ENCODE data around the gene MAEL. TPM values are rescaled to one million over a fixed set of nuclear protein-coding genes. Genes with fewer than 3 reads are reported as not detected.

The MAEL gene
- total and polyA plus RNA-seq, 2 of the 8 experiments (the other 6 are each of a cell fraction or from before 2014, with no cell fraction given) = 0.03 TPM; not detected in 1

DNA sequence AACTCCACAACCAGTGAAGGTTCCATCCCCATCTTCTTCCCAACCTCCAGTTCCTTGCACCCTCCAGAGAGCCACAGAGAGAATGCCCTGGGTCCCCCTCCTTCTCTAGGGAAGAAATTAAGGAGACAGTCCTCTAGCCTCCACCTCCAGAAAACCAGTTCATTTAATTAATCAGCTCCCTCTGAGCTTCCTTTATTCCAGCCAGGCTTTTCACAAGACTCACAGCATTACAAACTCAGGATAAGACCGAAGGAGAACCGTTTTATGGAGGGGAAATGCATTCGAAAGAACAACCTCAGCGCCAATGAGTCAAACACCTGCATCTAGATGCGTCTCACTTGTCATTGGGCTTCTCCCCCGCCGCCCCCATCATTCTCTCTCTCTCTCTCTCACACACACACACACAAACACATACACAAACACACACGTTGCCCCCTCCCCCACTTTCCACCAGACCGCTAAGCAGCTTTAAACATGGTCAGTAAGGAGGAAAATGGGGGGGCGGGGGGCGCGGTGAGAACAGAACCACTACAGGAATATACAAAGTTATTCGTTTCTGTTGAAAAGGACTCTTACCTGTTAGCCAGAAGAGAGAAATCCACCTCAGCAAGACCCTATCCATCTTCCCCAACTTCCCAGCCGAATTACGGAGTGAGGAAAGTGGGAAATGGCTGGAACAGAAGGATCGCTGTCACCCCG lies 14.3 kb upstream of the MAEL start:
- H3K9ac ChIP-seq (replicated peaks in 1 of 4; ENCODE audit: extremely low read depth in 1 of 4, low read depth in 3 of 4, low read length in 3 of 4) = no peak overlapping the region

More for the DNA sequence above, 14.3 kb upstream of the MAEL start:
- WGBS, 2 experiments (ENCODE audit: extremely low coverage in 1 of 2, insufficient coverage in 1 of 2, insufficient read length in 1 of 2, insufficient replicate concordance in 2 of 2, low coverage in 1 of 2, low lambda C conversion rate in 2 of 2, missing lambda C conversion rate in 1 of 2) = 2% methylated on average over 14 of the region's 17 CpGs; no CpG with 5 or more reads in 1 of the 2 experiments
- Histone ChIP-seq H4K8ac (ENCODE audit: extremely low read depth, insufficient read depth, low read length) (no peak overlapping the region), H3K79me1 (ENCODE audit: low read depth, low read length) (no peaks in the 10 kb centered on the region), H3K9me3 (ENCODE audit: insufficient read depth in 2 of 2, low read depth in 1 of 2, low read length in 1 of 2) (no peaks in the 10 kb centered on the region), H3K23ac (ENCODE audit: insufficient read length) (no peak overlapping the region), H3K4ac (replicated peaks; ENCODE audit: insufficient read length, low read depth, low read length) (no peak overlapping the region), H3K18ac (ENCODE audit: extremely low read depth, low read length) (no peak overlapping the region), H3K56ac (replicated peaks; ENCODE audit: insufficient read length, low read depth, low read length) (no peak overlapping the region), H2AK5ac (ENCODE audit: low read depth, low read length) (no peak overlapping the region), H3K27me3 (replicated peaks in 1 of 4; ENCODE audit: control insufficient read depth in 3 of 4, extremely low read depth in 1 of 4, insufficient read depth in 3 of 4, low read length in 3 of 4) (peaks cover 24 to 44% (median 39%) of the 10 kb centered on the region in 4 experiments), H4K91ac (replicated peaks; ENCODE audit: insufficient read length, low read length) (no peak overlapping the region), H2BK12ac (ENCODE audit: low read depth, low read length) (no peak overlapping the region), H3K23me2 (ENCODE audit: low read depth, low read length) (peaks cover 8% of the 10 kb centered on the region; the same call in 1 of the 2 replicates), H3K14ac (ENCODE audit: insufficient read length) (no peak overlapping the region), H2BK5ac (ENCODE audit: low read depth, low read length) (no peak overlapping the region), H3K27ac (ENCODE audit: low read depth, low read length) (no peak overlapping the region), H3K36me3 (ENCODE audit: control insufficient read depth in 2 of 4, insufficient read depth in 4 of 4, low read length in 3 of 4) (no peaks in the 10 kb centered on the region), H2BK120ac (replicated peaks; ENCODE audit: low read depth, low read length) (no peak overlapping the region), H3K79me2 (ENCODE audit: control insufficient read depth in 1 of 2, insufficient read depth in 2 of 2, low read length in 2 of 2) (no peaks in the 10 kb centered on the region), H4K20me1 (replicated peaks in 1 of 2; ENCODE audit: control insufficient read depth in 1 of 2, insufficient read depth in 2 of 2, low read length in 2 of 2) (peaks cover 2% of the 10 kb centered on the region in 2 experiments), H3K4me1 (replicated peaks in 1 of 4; ENCODE audit: control insufficient read depth in 3 of 4, insufficient read depth in 4 of 4, low read length in 3 of 4) (peaks cover 0 to 11% (median under 1%) of the 10 kb centered on the region in 4 experiments; a peak in 3 of 7 replicates), H2AFZ (ENCODE audit: low read length) (peak overlapping the region; percentile 70; the same call in 1 of the 2 replicates), H4K5ac (ENCODE audit: insufficient read length, low read depth, low read length) (no peak overlapping the region), H3K4me3 (ENCODE audit: extremely low read depth in 1 of 4, insufficient read depth in 2 of 4, low read depth in 3 of 4, low read length in 4 of 4) (peak overlapping the region; percentile 33 to 67 (median 58); a peak in 7 of 8 replicates), H2BK20ac (ENCODE audit: low read length) (no peak overlapping the region), H2BK15ac (ENCODE audit: low read length) (no peak overlapping the region), H3K4me2 (ENCODE audit: insufficient read depth in 1 of 2, low read depth in 2 of 2, low read length in 2 of 2) (peak overlapping the region; percentile 87 to 91)
- TF ChIP-seq RNF2 (IDR thresholded peaks at IDR 0.05; ENCODE audit: borderline replicate concordance, low read depth, low read length, missing control alignments, poor library complexity, severe bottlenecking) (peak; percentile 32), SUZ12 (IDR thresholded peaks at IDR 0.05; ENCODE audit: low read length) (peak; percentile 19; the same call in 1 of the 2 replicates), SP2 (IDR thresholded peaks at IDR 0.05; ENCODE audit: low read length) (no peak), KDM4A (IDR thresholded peaks at IDR 0.05; ENCODE audit: low read depth, low read length, severe bottlenecking) (peak; percentile 11), KDM1A (IDR thresholded peaks at IDR 0.05; ENCODE audit: borderline replicate concordance, low read length) (peak; percentile 33; the same call in 1 of the 2 replicates), EZH2 (IDR thresholded peaks at IDR 0.05; ENCODE audit: low read depth, low read length, severe bottlenecking) (peak; percentile 47)
- FAIRE-seq (no peak), DNase-seq (ENCODE audit: low read depth in 1 of 2, low spot score in 2 of 2) (no peak)
- ChIA-PET CTCF (ENCODE audit: partially characterized antibody) (interaction anchor here (0.6 to 6.2 kb wide), 8 partner anchors 21 to 612 kb away, joined by 3 to 43 read pairs (median 4); no protein-coding TSS in a partner anchor), POLR2A (ENCODE audit: partially characterized antibody) (no interaction called here)

Data from H1 (cell line).